ENCODE data around the gene LSAMP. TPM values are rescaled to one million over a fixed set of nuclear protein-coding genes. Genes with fewer than 3 reads are reported as not detected.

The LSAMP gene
- polyA plus RNA-seq, 2 of the 4 experiments (the other 2 are of a cell fraction), result 0.12 to 0.53 TPM

DNA sequence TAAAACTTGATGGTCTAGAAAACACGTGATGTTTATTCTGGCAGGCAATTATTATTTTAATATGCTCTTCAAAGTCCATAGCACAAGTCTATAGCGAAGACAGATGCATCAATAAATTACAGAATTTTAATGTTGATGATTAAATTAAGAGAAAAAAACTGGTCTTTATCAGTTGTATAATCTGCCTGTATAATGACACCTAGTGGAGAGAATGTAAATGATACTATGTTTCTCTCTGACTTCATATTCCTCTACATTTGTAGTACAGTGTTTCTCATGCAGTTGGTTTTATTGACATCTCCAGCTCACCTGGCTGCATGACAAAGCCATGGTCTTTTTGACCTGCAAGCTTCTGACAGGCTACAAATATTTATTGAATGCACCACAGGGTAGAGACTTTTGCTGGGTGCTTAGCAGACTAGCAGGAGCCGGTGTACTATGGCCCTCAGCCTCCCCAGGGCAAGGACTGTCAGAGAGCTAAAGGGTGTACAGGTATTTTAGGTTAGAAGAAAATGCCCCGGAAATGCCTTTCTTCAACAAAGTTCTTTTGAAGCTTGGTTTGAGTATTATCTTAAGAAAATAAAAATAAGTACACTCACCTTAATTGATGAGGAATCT lies 532.1 kb downstream of the LSAMP start:
- ChIA-PET CTCF (interaction anchor here (1.3 to 1.8 kb wide), 4 partner anchors 9 to 24 kb away, joined by 3 to 6 read pairs (median 4); no protein-coding TSS in a partner anchor), POLR2A (no interaction called here)
- DNase-seq (ENCODE audit: low read depth in 1 of 2, low spot score in 1 of 2) (peak in 1 of 2 experiments; percentile 10), ATAC-seq (peak; percentile 54 to 71; a peak in 3 of 6 replicates), FAIRE-seq (no peak)
- Histone ChIP-seq H3K4me3 (no peak overlapping the region), H3K4me1 (no peaks in the 10 kb centered on the region), H3K4me2 (no peak overlapping the region), H3K27ac (no peak overlapping the region), H3K9me3 (no peaks in the 10 kb centered on the region)
- TF ChIP-seq GATA3 (IDR thresholded peaks at IDR 0.05; ENCODE audit: borderline replicate concordance) (peak; percentile 78), NPAS2 (CRISPR knock-in tag; IDR thresholded peaks at IDR 0.05; ENCODE audit: borderline replicate concordance) (no peak)
- TF ChIP-seq, protein P1, sequence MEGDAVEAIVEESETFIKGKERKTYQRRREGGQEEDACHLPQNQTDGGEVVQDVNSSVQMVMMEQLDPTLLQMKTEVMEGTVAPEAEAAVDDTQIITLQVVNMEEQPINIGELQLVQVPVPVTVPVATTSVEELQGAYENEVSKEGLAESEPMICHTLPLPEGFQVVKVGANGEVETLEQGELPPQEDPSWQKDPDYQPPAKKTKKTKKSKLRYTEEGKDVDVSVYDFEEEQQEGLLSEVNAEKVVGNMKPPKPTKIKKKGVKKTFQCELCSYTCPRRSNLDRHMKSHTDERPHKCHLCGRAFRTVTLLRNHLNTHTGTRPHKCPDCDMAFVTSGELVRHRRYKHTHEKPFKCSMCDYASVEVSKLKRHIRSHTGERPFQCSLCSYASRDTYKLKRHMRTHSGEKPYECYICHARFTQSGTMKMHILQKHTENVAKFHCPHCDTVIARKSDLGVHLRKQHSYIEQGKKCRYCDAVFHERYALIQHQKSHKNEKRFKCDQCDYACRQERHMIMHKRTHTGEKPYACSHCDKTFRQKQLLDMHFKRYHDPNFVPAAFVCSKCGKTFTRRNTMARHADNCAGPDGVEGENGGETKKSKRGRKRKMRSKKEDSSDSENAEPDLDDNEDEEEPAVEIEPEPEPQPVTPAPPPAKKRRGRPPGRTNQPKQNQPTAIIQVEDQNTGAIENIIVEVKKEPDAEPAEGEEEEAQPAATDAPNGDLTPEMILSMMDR (IDR thresholded peaks at IDR 0.05), result peak; percentile 44
- 15% methylated on average over 4 of the region's 4 CpGs for WGBS (ENCODE audit: missing lambda C conversion rate)

DNA sequence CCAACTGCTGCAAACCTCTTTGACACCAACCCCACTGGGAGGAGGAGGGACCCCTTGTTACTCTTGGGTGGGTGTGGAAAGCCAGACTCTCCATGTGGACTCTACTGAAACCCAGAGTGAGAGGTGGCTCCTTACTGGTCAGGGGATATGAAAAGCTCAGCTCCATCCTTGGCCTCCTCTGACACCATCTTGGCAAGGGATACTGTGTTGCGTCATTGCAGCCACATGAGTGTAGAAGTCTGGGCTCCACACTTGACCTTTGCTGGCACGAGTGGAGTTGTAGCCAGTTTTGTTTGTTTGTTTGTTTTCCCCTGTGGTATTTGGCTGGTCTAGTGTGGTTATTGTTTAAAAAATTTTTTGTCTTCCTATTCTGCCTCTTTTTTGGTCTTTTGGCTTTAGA lies 532.9 kb downstream of the LSAMP start:
- Histone ChIP-seq H3K27ac (no peak overlapping the region), H3K4me1 (no peaks in the 10 kb centered on the region), H3K4me3 (no peak overlapping the region), H3K4me2 (no peak overlapping the region), H3K9me3 (no peaks in the 10 kb centered on the region)
- DNase-seq (ENCODE audit: low read depth in 1 of 2, low spot score in 1 of 2) (no peak), ATAC-seq (no peak), FAIRE-seq (no peak)
- 41% methylated on average over 2 of the region's 2 CpGs for WGBS (ENCODE audit: missing lambda C conversion rate)
- ChIA-PET POLR2A (no interaction called here), CTCF (interaction anchor here (1.4 to 1.8 kb wide), 2 partner anchors 10 to 12 kb away, joined by 4 to 6 read pairs; no protein-coding TSS in a partner anchor)
- TF ChIP-seq CEBPB (IDR thresholded peaks at IDR 0.05) (no peak), TP53 (CRISPR knock-in tag; IDR thresholded peaks at IDR 0.05) (no peak), JUNB (IDR thresholded peaks at IDR 0.05) (no peak), FOSB (CRISPR knock-in tag; IDR thresholded peaks at IDR 0.05) (no peak), SMC3 (IDR thresholded peaks at IDR 0.05) (no peak), HOXB5 (CRISPR knock-in tag; IDR thresholded peaks at IDR 0.05) (no peak), JUN (IDR thresholded peaks at IDR 0.05) (no peak), PHF8 (IDR thresholded peaks at IDR 0.05; ENCODE audit: borderline replicate concordance, low read depth) (no peak), ZC3H11A (IDR thresholded peaks at IDR 0.05) (no peak), ESRRA (IDR thresholded peaks at IDR 0.05; ENCODE audit: borderline replicate concordance, low read length) (no peak), CBX8 (IDR thresholded peaks at IDR 0.05) (no peak), MAFK (IDR thresholded peaks at IDR 0.05; ENCODE audit: partially characterized antibody) (no peak), NPAS2 (CRISPR knock-in tag; IDR thresholded peaks at IDR 0.05; ENCODE audit: borderline replicate concordance) (no peak), POLR2A (IDR thresholded peaks at IDR 0.05; ENCODE audit: low read length) (no peak), RARB (CRISPR knock-in tag; IDR thresholded peaks at IDR 0.05) (no peak), TFCP2L1 (CRISPR knock-in tag; IDR thresholded peaks at IDR 0.05) (no peak)
- TF ChIP-seq, protein P2, sequence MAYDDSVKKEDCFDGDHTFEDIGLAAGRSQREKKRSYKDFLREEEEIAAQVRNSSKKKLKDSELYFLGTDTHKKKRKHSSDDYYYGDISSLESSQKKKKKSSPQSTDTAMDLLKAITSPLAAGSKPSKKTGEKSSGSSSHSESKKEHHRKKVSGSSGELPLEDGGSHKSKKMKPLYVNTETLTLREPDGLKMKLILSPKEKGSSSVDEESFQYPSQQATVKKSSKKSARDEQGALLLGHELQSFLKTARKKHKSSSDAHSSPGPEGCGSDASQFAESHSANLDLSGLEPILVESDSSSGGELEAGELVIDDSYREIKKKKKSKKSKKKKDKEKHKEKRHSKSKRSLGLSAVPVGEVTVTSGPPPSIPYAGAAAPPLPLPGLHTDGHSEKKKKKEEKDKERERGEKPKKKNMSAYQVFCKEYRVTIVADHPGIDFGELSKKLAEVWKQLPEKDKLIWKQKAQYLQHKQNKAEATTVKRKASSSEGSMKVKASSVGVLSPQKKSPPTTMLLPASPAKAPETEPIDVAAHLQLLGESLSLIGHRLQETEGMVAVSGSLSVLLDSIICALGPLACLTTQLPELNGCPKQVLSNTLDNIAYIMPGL (CRISPR knock-in tag; IDR thresholded peaks at IDR 0.05; ENCODE audit: borderline replicate concordance), result no peak
- TF ChIP-seq, protein P3, sequence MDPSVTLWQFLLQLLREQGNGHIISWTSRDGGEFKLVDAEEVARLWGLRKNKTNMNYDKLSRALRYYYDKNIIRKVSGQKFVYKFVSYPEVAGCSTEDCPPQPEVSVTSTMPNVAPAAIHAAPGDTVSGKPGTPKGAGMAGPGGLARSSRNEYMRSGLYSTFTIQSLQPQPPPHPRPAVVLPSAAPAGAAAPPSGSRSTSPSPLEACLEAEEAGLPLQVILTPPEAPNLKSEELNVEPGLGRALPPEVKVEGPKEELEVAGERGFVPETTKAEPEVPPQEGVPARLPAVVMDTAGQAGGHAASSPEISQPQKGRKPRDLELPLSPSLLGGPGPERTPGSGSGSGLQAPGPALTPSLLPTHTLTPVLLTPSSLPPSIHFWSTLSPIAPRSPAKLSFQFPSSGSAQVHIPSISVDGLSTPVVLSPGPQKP (IDR thresholded peaks at IDR 0.05; ENCODE audit: low read depth, low read length), result no peak
- TF ChIP-seq, protein P4, sequence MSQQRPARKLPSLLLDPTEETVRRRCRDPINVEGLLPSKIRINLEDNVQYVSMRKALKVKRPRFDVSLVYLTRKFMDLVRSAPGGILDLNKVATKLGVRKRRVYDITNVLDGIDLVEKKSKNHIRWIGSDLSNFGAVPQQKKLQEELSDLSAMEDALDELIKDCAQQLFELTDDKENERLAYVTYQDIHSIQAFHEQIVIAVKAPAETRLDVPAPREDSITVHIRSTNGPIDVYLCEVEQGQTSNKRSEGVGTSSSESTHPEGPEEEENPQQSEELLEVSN (IDR thresholded peaks at IDR 0.05; ENCODE audit: borderline replicate concordance, low read depth), result no peak
